Activated CD8-positive, alpha-beta memory T cell treated with anti-CD3 and anti-CD28 coated beads, Interleukin-2, amount 50 U/mL, for 24 hours (primary cell): ENCODE results near the gene SYT2.
"Not testable (repeated sequence)": the region's sequence is repeated elsewhere in the genome, so short reads cannot be mapped to it uniquely, and the experiment has no call there.

ENCODE experiments used
- DNase-seq: peaks from one replicate; pipeline ENCODE4 v3.0.0-alpha.2; 2020; ENCODE audit errors: extremely low read depth

Gene SYT2

GRCh38 chr1:202590975-202591411 is 119.3 kb downstream of the SYT2 start:
- DNase-seq, result no peak

GRCh38 chr1:202590126-202590525 is 120.1 kb downstream of the SYT2 start:
- DNase-seq, result no peak

GRCh38 chr1:202589190-202589930 is 120.9 kb downstream of the SYT2 start:
- DNase-seq, result no peak

GRCh38 chr1:202588503-202589189 is 121.6 kb downstream of the SYT2 start:
- no peak for DNase-seq

- no peak for DNase-seq
Observed at GRCh38 chr1:202587859-202588485, 122.3 kb downstream of the SYT2 start.

GRCh38 chr1:202586871-202587270 is 123.4 kb downstream of the SYT2 start:
- DNase-seq, result no peak

GRCh38 chr1:202586018-202586821 is 124.0 kb downstream of the SYT2 start:
- DNase-seq, result no peak

GRCh38 chr1:202585590-202585933 is 124.7 kb downstream of the SYT2 start:
- no peak for DNase-seq

GRCh38 chr1:202584707-202585589 is 125.3 kb downstream of the SYT2 start:
- DNase-seq, result no peak

- not testable (repeated sequence) for DNase-seq
Observed at GRCh38 chr1:202582350-202582749, 127.9 kb downstream of the SYT2 start.

- DNase-seq, result no peak
Observed at GRCh38 chr1:202580619-202581018, 129.6 kb downstream of the SYT2 start.

GRCh38 chr1:202579806-202580205 is 130.4 kb downstream of the SYT2 start:
- no peak for DNase-seq

- no peak for DNase-seq
Observed at GRCh38 chr1:202578565-202578964, 131.7 kb downstream of the SYT2 start.

- DNase-seq, result no peak
Observed at GRCh38 chr1:202578001-202578504, 132.2 kb downstream of the SYT2 start.

- DNase-seq, result no peak
Observed at GRCh38 chr1:202577381-202577780, 132.9 kb downstream of the SYT2 start.

GRCh38 chr1:202576816-202577215 is 133.4 kb downstream of the SYT2 start:
- no peak for DNase-seq

- no peak for DNase-seq
Observed at GRCh38 chr1:202575918-202576653, 134.2 kb downstream of the SYT2 start.

GRCh38 chr1:202572867-202573266 is 137.4 kb downstream of the SYT2 start:
- DNase-seq, result no peak

- DNase-seq, result no peak
Observed at GRCh38 chr1:202571719-202572339, 138.4 kb downstream of the SYT2 start.
